ENCODE measurements around the gene SCGB1D1. TPM values are rescaled to one million over a fixed set of nuclear protein-coding genes. Genes with fewer than 3 reads are reported as not detected.

Gene SCGB1D1
- total RNA-seq, 1 donor from 2014 or later, result not detected

GRCh38 chr11:62166371-62166770, 23.6 kb upstream of the SCGB1D1 start:
- Histone ChIP-seq H3K9ac (ENCODE audit: low read depth in 1 of 3, low read length in 3 of 3) (no peak overlapping the region), H3K9me3 (ENCODE audit: control insufficient read depth in 3 of 3, low read length in 3 of 3) (no peaks in the 10 kb centered on the region), H3K36me3 (ENCODE audit: control insufficient read depth in 3 of 3, insufficient read depth in 3 of 3, low read length in 3 of 3) (no peaks in the 10 kb centered on the region), H3K4me3 (ENCODE audit: low read length in 3 of 3) (no peak overlapping the region), H3K4me1 (ENCODE audit: control insufficient read depth in 3 of 3, insufficient read depth in 3 of 3, low read length in 3 of 3) (peaks cover 0 to 17% (median 7%) of the 10 kb centered on the region in 3 donors), H3K27me3 (ENCODE audit: control insufficient read depth in 3 of 3, insufficient read depth in 3 of 3, low read length in 3 of 3) (no peaks in the 10 kb centered on the region), H3K27ac (ENCODE audit: low read depth, low read length) (no peak overlapping the region)

GRCh38 chr11:62169448-62169847, 20.6 kb upstream of the SCGB1D1 start:
- peak overlapping the region; percentile 25 for H3K27ac ChIP-seq (ENCODE audit: low read depth, low read length)
- no peaks in the 10 kb centered on the region for H3K9me3 ChIP-seq (ENCODE audit: control insufficient read depth in 3 of 3, low read length in 3 of 3)
- no peaks in the 10 kb centered on the region for H3K36me3 ChIP-seq (ENCODE audit: control insufficient read depth in 3 of 3, insufficient read depth in 3 of 3, low read length in 3 of 3)
- H3K4me1 ChIP-seq (ENCODE audit: control insufficient read depth in 3 of 3, insufficient read depth in 3 of 3, low read length in 3 of 3), result peaks cover 0 to 22% (median 7%) of the 10 kb centered on the region in 3 donors
- H3K4me3 ChIP-seq (ENCODE audit: low read length in 3 of 3), result peak overlapping the region in 1 of 3 donors; percentile 35
- H3K9ac ChIP-seq (ENCODE audit: low read depth in 1 of 3, low read length in 3 of 3), result peak overlapping the region in 1 of 3 donors; percentile 9
- H3K27me3 ChIP-seq (ENCODE audit: control insufficient read depth in 3 of 3, insufficient read depth in 3 of 3, low read length in 3 of 3), result peaks cover 0 to 3% (median 0%) of the 10 kb centered on the region in 3 donors

DNA sequence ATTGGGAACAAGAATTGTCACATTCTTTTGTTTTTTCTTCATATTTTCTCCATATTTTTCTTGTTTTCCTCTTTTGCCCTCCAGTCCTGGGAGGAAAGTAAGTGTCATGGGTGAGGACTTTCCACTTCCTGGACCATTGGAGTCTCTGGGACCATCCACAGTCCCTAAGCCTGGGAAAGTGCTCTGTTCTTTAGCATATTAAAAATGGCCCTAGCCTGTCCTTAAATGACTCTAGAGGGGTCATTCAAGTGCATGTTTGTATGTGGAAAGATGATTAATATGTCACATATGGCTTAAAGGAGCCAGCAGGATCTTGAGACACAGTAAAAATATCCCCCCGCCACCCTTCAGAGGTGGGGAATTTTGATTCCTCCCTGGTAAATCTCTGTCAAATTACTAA, 20.1 kb upstream of the SCGB1D1 start:
- Histone ChIP-seq H3K4me1 (ENCODE audit: control insufficient read depth in 3 of 3, insufficient read depth in 3 of 3, low read length in 3 of 3) (peaks cover 0 to 22% (median 7%) of the 10 kb centered on the region in 3 donors), H3K9me3 (ENCODE audit: control insufficient read depth in 3 of 3, low read length in 3 of 3) (no peaks in the 10 kb centered on the region), H3K9ac (ENCODE audit: low read depth in 1 of 3, low read length in 3 of 3) (no peak overlapping the region), H3K4me3 (ENCODE audit: low read length in 3 of 3) (no peak overlapping the region), H3K27ac (ENCODE audit: low read depth, low read length) (peak overlapping the region; percentile 25), H3K27me3 (ENCODE audit: control insufficient read depth in 3 of 3, insufficient read depth in 3 of 3, low read length in 3 of 3) (peaks cover 0 to 3% (median 0%) of the 10 kb centered on the region in 3 donors), H3K36me3 (ENCODE audit: control insufficient read depth in 3 of 3, insufficient read depth in 3 of 3, low read length in 3 of 3) (no peaks in the 10 kb centered on the region)

GRCh38 chr11:62171261-62171723, 18.7 kb upstream of the SCGB1D1 start:
- Histone ChIP-seq H3K27ac (ENCODE audit: low read depth, low read length) (no peak overlapping the region), H3K36me3 (ENCODE audit: control insufficient read depth in 3 of 3, insufficient read depth in 3 of 3, low read length in 3 of 3) (no peaks in the 10 kb centered on the region), H3K4me1 (ENCODE audit: control insufficient read depth in 3 of 3, insufficient read depth in 3 of 3, low read length in 3 of 3) (peaks cover 0 to 22% (median 7%) of the 10 kb centered on the region in 3 donors), H3K27me3 (ENCODE audit: control insufficient read depth in 3 of 3, insufficient read depth in 3 of 3, low read length in 3 of 3) (peaks cover 0 to 5% (median 0%) of the 10 kb centered on the region in 3 donors), H3K9me3 (ENCODE audit: control insufficient read depth in 3 of 3, low read length in 3 of 3) (no peaks in the 10 kb centered on the region), H3K9ac (ENCODE audit: low read depth in 1 of 3, low read length in 3 of 3) (no peak overlapping the region), H3K4me3 (ENCODE audit: low read length in 3 of 3) (no peak overlapping the region)

- Histone ChIP-seq H3K36me3 (ENCODE audit: control insufficient read depth in 3 of 3, insufficient read depth in 3 of 3, low read length in 3 of 3) (no peaks in the 10 kb centered on the region), H3K4me1 (ENCODE audit: control insufficient read depth in 3 of 3, insufficient read depth in 3 of 3, low read length in 3 of 3) (peaks cover 0 to 22% (median 7%) of the 10 kb centered on the region in 3 donors), H3K27me3 (ENCODE audit: control insufficient read depth in 3 of 3, insufficient read depth in 3 of 3, low read length in 3 of 3) (peaks cover 0 to 5% (median 0%) of the 10 kb centered on the region in 3 donors), H3K4me3 (ENCODE audit: low read length in 3 of 3) (no peak overlapping the region), H3K9me3 (ENCODE audit: control insufficient read depth in 3 of 3, low read length in 3 of 3) (no peaks in the 10 kb centered on the region), H3K9ac (ENCODE audit: low read depth in 1 of 3, low read length in 3 of 3) (no peak overlapping the region), H3K27ac (ENCODE audit: low read depth, low read length) (no peak overlapping the region)
Observed at GRCh38 chr11:62172294-62172693, 17.7 kb upstream of the SCGB1D1 start.

DNA sequence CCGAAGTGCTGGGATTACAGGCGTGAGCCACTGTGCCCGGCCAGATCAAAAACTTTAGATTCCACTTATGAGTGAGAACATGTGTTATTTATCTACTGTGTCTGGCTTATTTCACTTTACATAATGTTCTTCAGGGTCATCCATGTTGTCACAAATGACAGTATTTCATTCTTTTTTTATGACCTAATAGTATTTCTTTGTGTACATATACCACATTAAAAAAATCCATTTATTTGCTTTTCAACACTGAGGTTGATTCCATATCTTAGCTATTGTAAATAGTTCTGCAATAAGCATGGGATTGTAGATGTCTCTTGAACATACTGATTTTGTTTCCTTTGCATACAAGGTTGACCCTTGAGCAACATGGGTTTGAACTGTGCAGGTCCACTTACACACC, 13.2 kb upstream of the SCGB1D1 start:
- H3K4me1 ChIP-seq (ENCODE audit: control insufficient read depth in 3 of 3, insufficient read depth in 3 of 3, low read length in 3 of 3), result peaks cover 0 to 2% (median 0%) of the 10 kb centered on the region in 3 donors
- H3K27me3 ChIP-seq (ENCODE audit: control insufficient read depth in 3 of 3, insufficient read depth in 3 of 3, low read length in 3 of 3), result peaks cover 0 to 9% (median 0%) of the 10 kb centered on the region in 3 donors
- no peaks in the 10 kb centered on the region for H3K36me3 ChIP-seq (ENCODE audit: control insufficient read depth in 3 of 3, insufficient read depth in 3 of 3, low read length in 3 of 3)

GRCh38 chr11:62179995-62180394, 10.0 kb upstream of the SCGB1D1 start:
- Histone ChIP-seq H3K4me1 (ENCODE audit: control insufficient read depth in 3 of 3, insufficient read depth in 3 of 3, low read length in 3 of 3) (no peaks in the 10 kb centered on the region), H3K4me3 (ENCODE audit: low read length in 3 of 3) (no peak overlapping the region), H3K36me3 (ENCODE audit: control insufficient read depth in 3 of 3, insufficient read depth in 3 of 3, low read length in 3 of 3) (no peaks in the 10 kb centered on the region), H3K27me3 (ENCODE audit: control insufficient read depth in 3 of 3, insufficient read depth in 3 of 3, low read length in 3 of 3) (peaks cover 0 to 7% (median 0%) of the 10 kb centered on the region in 3 donors), H3K9ac (ENCODE audit: low read depth in 1 of 3, low read length in 3 of 3) (no peak overlapping the region), H3K27ac (ENCODE audit: low read depth, low read length) (no peak overlapping the region), H3K9me3 (ENCODE audit: control insufficient read depth in 3 of 3, low read length in 3 of 3) (no peaks in the 10 kb centered on the region)

More for the DNA sequence above, 13.2 kb upstream of the SCGB1D1 start:
- H3K9ac ChIP-seq (ENCODE audit: low read depth in 1 of 3, low read length in 3 of 3), result no peak overlapping the region
- no peak overlapping the region for H3K27ac ChIP-seq (ENCODE audit: low read depth, low read length)
- H3K4me3 ChIP-seq (ENCODE audit: low read length in 3 of 3), result no peak overlapping the region
- no peaks in the 10 kb centered on the region for H3K9me3 ChIP-seq (ENCODE audit: control insufficient read depth in 3 of 3, low read length in 3 of 3)

DNA sequence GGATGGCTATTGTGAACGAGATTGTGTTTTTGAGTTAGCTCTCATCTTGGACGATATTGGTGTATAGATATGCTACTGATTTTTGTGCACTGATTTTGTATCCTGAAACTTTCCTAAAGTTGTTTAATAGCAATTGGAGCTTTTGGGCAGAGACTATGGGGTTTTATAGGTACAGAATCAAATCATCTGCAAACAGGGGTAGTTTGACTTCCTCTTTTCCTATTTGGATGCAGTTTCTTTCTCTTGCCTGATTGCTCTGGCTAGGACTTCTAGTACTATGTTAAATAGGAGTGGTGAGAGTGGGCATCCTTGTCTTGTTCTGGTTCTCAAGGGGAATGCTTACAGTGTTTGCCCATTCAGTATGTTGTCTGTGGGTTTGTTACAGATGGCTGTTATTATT, 8.9 kb upstream of the SCGB1D1 start:
- Histone ChIP-seq H3K36me3 (ENCODE audit: control insufficient read depth in 3 of 3, insufficient read depth in 3 of 3, low read length in 3 of 3) (no peaks in the 10 kb centered on the region), H3K27me3 (ENCODE audit: control insufficient read depth in 3 of 3, insufficient read depth in 3 of 3, low read length in 3 of 3) (peaks cover 0 to 4% (median 0%) of the 10 kb centered on the region in 3 donors), H3K4me3 (ENCODE audit: low read length in 3 of 3) (no peak overlapping the region), H3K27ac (ENCODE audit: low read depth, low read length) (no peak overlapping the region), H3K9me3 (ENCODE audit: control insufficient read depth in 3 of 3, low read length in 3 of 3) (no peaks in the 10 kb centered on the region), H3K4me1 (ENCODE audit: control insufficient read depth in 3 of 3, insufficient read depth in 3 of 3, low read length in 3 of 3) (no peaks in the 10 kb centered on the region), H3K9ac (ENCODE audit: low read depth in 1 of 3, low read length in 3 of 3) (no peak overlapping the region)

- H3K27me3 ChIP-seq (ENCODE audit: control insufficient read depth in 3 of 3, insufficient read depth in 3 of 3, low read length in 3 of 3), result peaks cover 0 to 4% (median 0%) of the 10 kb centered on the region in 3 donors
- no peaks in the 10 kb centered on the region for H3K9me3 ChIP-seq (ENCODE audit: control insufficient read depth in 3 of 3, low read length in 3 of 3)
- no peak overlapping the region for H3K27ac ChIP-seq (ENCODE audit: low read depth, low read length)
- H3K9ac ChIP-seq (ENCODE audit: low read depth in 1 of 3, low read length in 3 of 3), result no peak overlapping the region
- no peaks in the 10 kb centered on the region for H3K36me3 ChIP-seq (ENCODE audit: control insufficient read depth in 3 of 3, insufficient read depth in 3 of 3, low read length in 3 of 3)
- H3K4me3 ChIP-seq (ENCODE audit: low read length in 3 of 3), result no peak overlapping the region
- no peaks in the 10 kb centered on the region for H3K4me1 ChIP-seq (ENCODE audit: control insufficient read depth in 3 of 3, insufficient read depth in 3 of 3, low read length in 3 of 3)
Observed at GRCh38 chr11:62182147-62182891, 7.7 kb upstream of the SCGB1D1 start.

GRCh38 chr11:62186195-62186594, 3.8 kb upstream of the SCGB1D1 start:
- Histone ChIP-seq H3K27ac (ENCODE audit: low read depth, low read length) (no peak overlapping the region), H3K36me3 (ENCODE audit: control insufficient read depth in 3 of 3, insufficient read depth in 3 of 3, low read length in 3 of 3) (no peaks in the 10 kb centered on the region), H3K9me3 (ENCODE audit: control insufficient read depth in 3 of 3, low read length in 3 of 3) (no peaks in the 10 kb centered on the region), H3K4me1 (ENCODE audit: control insufficient read depth in 3 of 3, insufficient read depth in 3 of 3, low read length in 3 of 3) (no peaks in the 10 kb centered on the region), H3K27me3 (ENCODE audit: control insufficient read depth in 3 of 3, insufficient read depth in 3 of 3, low read length in 3 of 3) (peaks cover 7 to 12% (median 9%) of the 10 kb centered on the region in 3 donors), H3K9ac (ENCODE audit: low read depth in 1 of 3, low read length in 3 of 3) (no peak overlapping the region), H3K4me3 (ENCODE audit: low read length in 3 of 3) (no peak overlapping the region)

Data from skeletal muscle tissue (tissue), 4 donors.